ENCODE data around the gene ATXN7L1.
A peak's percentile ranks its signal among the peaks of the same experiment; 100 is the strongest.

Gene ATXN7L1

DNA sequence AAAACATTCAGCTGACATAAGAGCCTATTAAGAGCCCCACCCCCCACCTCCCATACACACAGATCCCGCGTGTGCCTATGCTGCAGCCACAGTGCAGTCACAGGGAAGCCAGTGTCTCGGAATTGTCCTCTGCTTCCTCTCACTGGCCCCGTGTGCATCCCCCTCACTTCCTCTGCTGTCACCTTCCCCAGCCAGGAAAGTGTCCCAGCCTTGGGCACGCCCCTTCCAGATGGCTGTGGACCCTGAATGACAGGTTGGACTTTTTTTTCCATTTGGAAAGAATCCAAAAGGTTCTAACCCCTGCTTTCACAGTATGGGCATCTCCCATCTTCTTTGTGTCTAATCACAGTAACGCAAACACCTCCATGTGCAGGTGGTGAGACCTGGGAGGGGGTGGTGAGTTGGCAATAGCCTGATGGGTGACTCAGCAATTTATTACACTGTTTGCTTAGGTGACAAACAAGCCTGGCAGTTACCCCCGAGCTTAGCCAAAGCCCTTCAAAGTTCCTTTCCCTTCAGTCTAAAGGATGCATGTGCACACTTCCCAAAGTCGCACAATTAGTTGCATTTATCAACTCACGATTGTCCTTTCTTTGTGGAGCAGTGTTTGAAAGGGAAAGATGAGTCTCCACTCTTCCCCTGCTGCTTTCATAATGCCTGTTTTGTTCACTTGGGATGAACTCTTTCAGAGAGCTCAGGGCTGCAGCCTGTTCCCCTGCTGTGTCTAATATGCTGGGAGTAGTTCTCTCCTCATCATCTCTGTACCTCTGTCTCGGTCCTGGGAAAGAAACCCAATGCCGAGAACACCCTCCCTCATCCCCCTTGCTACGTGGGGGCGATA lies 227.6 kb downstream of the ATXN7L1 start:
- no peak for DNase-seq (ENCODE audit: low read depth)

DNA sequence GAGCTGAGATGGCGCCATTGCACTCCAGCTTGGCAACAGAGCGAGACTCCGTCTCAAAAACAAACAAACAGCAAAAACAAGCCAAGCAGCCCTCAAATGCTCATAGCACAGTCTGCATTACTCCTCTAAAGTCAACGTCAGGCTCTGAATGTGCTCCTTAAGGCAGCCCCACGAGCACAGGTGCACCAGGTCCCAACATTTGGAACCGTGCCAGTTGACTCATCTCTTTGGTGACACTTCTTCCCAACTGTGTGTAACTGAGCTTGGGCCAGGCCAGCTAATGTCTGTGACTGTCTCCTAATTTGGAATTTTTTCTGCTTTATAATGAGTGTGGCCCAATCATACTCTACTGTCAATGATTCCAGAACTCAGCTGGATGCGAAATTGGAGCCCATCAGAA lies 228.8 kb downstream of the ATXN7L1 start:
- no peak for DNase-seq (ENCODE audit: low read depth)

DNA sequence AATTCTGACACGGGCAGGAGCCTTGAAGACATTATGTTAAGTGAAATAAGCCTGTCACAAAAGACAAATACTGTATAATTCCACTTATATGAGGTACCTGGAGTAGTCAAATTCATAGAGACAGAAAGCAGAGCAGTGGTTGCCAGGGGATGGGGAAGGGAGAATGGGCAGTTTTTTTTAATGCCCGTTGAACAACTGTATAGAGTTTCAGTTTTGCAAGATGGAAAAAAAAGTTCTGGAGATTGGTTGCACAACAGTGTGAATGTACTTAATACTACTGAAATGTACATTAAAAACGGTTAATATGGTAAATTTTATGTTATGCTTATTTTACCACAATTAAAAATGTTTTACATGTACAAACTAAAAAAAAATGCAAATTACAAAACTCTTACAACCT lies 231.5 kb downstream of the ATXN7L1 start:
- no peak for DNase-seq (ENCODE audit: low read depth)

DNA sequence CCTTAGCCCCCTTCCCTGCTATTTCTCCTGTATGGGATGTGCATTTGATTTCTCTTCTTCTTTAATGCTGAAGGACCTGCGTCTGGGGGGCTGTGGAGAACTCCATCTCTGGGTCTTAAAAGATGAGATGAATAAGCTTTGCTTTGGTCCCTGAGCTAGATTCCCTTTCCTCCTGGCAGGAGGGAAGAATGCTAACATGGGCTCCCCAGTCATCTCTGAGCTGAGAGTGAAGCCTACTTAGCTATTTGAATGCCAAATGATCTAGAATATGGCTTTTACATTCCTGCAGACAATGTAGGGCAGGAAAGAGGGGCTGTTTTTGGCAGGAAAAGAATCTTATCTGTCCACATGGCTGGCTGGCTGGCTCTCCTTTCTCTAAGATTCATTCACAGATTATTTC lies 232.5 kb downstream of the ATXN7L1 start:
- no peak for DNase-seq (ENCODE audit: low read depth)

DNA sequence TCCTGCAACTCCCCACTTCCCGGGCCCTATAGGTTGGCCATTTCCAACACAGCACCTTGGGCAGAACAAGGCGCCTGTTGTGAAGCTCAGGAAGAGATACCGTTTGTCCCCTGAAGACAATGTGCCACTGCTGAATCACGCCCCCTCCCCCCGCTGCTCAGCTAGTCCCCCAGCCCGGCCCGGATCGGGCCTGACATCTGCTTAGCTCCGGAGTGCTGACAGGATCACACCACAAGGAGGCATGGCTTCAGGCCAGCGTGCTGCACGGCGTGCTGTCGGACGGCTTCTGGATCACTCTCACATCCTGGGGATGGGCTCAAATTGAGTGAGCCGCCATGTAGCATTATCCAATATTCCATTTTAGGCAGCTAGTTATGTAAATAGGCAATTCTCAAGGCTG lies 233.0 kb downstream of the ATXN7L1 start:
- DNase-seq (ENCODE audit: low read depth): no peak

DNA sequence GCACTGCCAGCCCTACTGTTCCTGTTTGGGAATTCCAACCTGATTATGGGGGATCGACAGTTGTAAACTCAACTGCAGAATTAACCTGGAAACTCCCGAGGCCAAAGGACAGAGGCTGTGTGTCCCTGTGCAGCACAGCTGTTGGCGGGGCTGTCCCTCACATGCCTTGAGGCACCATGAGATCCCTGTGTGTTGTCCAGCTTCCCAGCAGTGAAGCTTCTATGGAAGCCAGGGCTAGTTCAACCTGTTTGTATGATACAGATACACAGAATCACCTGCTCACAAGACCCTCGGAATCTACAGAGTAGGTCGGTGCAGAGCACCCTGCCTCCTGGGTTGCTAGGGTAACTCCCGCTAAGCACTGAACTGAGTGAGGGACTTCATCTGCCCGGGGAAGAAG lies 234.1 kb downstream of the ATXN7L1 start:
- no peak for DNase-seq (ENCODE audit: low read depth)

DNA sequence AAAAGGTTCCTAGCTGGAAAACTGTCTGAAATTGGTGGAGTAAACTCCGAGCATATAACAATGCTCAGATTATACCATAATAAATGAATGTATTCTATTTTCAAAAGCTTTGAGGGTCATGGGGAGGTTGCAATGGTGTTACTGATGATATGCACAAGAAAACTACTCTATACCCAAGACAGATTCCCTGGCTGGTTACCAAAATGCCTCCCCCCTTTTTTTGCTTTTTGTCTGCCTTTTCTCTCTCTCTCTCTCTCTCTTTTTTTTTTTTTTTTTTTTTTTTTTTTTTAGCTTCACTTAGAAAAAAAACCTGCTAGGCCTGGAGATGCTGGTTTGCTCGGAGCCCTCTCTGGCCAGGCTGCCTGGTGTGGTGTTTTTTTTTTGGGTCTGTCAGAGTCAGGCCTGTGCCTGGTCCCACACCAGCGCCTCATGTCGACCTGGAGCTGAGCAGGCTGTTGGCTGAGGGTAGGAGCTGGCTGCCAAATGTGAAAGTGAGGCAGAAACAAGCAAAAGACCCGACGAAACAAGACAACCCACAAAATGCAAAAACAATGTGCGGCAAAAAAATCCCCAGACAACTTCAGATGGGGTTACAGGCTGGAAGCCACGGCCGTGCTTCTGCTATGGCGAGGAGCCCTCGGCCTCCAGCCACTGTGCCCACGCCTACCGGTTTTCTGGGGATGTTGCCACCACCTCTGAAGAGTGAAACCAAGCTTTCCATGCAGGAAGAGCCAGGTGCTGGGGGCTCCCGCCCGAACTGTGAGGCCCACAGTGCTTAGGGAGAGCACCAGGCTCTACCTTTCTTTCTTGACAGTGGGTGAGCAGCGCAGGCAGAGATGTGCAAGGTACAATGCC lies 235.2 kb downstream of the ATXN7L1 start:
- no peak for DNase-seq (ENCODE audit: low read depth)

DNA sequence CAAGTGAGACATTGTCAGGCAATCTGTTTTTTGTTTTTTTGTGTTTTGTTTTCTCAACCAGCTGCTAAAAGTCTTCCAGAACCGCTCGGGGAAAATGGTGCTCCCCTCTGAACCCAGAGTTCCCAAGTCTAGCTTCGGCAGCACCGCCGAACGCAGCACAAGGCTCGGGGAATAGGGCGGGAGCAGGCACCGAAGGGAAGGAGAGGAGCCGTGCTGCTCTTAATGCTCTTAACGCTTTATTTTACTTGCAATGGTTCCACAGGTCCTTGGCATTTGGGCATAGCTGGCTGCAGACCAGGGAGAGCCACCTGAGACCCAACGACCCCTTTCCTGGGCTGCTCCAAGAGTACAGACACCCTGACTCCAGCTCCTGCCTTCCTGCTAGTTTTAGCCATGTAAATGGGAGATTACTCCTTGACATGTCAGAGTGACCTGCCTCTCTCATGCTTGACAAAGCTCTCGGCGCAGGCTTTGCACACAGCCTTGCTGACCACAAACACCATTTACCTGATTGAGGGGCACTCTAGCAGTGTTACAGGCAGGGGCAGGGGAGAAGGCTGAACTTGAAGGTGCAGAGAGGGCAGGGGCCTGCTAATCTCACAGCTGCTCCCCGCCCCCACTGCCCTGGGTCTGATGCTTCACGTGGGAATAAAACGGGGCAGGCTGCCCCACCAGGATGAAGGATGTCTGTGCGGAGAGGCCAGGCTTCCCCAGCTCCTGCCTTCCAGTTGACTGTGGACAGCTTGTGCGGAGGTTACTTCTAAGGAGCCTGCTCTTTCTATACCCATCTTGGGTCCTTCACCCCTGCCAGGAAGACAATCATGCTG lies 236.5 kb downstream of the ATXN7L1 start:
- no peak for DNase-seq (ENCODE audit: low read depth)

DNA sequence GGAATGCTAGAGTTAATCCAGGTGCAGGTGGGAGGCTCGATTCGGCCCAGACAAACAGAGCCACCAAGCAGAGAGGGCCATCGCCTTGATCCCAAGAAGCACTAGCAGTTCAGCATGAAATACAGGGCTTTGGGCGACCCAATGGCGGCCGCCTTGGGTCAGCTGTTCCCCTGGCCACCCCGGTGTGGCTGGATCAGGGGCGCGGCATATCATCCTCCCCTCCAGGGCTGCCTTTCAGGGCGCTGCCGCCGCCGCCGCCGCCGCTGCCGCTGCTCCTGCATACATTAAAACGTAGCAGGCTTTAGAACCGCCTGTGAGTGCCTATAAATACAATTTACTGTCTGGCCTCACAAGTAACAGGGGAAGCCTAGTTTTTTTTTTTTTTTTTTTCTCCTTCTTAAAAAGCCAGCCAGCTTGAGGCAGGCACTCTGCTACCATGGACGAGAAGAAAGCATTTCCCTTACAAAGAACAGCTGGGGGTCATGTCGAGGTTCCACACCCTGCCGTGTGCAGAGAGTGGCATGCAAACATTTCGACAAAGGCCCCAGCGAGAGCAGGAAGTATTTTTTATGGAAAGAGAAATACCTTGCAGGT lies 237.4 kb downstream of the ATXN7L1 start:
- no peak for DNase-seq (ENCODE audit: low read depth)

DNA sequence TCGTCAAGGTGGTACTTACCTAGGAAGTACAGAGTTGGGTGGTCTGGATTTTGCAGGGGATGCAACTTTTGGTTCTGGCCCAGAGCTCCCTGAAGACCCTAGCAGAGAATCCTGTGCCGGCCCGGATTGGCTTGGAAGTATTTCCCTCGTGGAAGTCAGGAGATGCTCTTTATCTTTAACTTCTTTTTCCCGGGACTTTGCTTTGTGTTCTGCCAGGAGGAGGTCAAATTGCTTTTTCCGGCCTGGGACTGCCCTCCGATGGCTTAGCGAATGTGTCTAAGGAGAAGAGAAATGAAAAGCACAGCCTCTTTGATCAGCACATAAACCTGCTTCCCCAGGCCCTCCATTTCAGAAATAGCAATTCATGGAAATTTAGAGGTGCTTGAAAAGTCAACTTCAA lies 238.1 kb downstream of the ATXN7L1 start:
- DNase-seq (ENCODE audit: low read depth): no peak

DNA sequence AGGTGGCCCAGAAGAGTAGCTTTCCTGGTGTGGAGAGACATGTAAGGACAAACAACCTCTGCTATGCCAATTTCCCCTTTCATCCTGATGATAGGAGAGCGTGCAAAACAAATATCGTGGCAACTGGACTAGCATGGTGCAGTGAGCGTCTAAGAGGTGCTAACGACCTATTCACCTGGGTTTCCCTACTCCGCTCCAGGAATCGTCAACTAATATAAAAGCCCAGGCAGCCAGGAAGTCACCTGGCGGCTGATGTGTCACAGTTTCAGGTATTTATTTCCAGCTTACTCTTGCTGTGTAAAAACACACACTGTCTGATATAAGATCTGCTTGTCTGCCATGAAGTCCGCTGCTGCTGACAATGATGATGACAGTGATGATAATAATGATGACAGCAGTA lies 238.6 kb downstream of the ATXN7L1 start:
- DNase-seq (ENCODE audit: low read depth): no peak

DNA sequence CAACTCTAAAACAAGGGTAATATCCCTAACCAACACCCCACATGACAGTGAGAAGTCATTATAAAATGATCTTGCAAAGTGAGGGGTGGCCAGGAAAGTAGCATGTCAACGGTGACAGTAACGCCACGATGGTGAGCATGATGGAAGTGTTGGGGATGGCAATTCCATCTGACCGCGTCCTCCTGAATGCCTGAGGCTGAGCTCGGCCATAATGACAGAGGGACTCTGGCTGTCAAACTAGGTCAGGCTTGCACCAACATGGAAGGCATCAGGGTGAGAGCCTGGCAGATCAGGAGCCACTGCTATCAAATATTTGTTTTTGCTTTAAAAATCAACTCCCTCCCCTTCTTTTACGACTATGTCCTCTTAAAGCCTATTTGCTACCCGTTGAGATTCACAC lies 239.4 kb downstream of the ATXN7L1 start:
- no peak for DNase-seq (ENCODE audit: low read depth)

DNA sequence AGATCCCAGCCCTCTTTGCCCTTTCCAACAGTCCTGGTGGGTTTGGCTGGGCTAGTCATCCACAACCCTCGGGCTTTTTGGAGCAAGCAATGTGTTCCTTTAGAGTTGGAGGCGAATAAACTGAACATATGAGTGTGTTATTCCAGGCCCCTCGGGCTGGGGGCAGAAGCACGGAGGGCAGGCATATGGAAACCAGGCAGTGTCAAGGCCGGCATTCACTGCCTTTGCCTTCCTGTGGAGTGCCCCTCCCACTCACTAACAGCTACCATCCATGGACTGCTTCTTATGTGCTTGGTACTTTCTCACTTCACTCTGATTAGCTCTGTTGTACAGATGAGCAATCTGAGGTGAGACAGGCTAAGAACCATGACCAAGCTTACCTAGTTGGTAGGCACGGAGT lies 241.2 kb downstream of the ATXN7L1 start:
- no peak for DNase-seq (ENCODE audit: low read depth)

DNA sequence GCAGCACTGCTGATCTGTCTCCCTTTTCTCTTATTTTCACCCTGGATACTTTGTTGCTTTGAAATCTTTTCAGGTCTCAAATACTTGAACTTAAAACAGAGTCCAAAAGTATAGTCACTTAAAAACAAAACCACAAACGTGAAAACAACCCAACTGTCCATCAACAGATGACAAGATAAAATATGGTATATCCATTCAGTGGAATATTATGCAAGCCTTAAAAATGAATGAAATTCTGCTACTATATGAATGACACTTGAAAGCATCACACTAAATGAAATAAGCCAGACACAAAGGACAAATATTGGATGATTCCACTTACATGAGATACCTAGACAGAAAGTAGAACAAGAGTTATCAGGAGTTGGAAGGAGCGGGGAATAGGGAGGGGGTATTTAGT lies 250.4 kb downstream of the ATXN7L1 start:
- no peak for DNase-seq (ENCODE audit: low read depth)

DNA sequence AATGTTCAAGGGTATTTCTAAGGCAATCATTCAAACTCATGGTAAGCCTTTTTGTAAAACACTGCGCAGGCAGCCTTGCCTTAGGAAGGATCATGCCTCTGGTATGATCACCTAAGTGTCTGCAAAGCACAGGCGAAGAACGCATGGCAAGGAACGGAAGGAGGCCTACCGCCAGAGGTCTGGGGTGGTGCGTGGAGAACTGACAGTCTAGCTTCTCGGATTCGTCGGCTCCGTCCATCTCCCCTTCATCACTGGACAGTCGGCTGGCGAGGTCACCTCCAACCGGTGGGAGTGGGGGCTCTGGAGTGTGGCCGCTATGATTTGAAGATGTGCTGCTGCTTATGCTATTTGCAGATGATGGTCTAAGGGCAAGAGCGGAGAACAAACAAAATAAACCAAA lies 252.5 kb downstream of the ATXN7L1 start:
- DNase-seq (ENCODE audit: low read depth): no peak

DNA sequence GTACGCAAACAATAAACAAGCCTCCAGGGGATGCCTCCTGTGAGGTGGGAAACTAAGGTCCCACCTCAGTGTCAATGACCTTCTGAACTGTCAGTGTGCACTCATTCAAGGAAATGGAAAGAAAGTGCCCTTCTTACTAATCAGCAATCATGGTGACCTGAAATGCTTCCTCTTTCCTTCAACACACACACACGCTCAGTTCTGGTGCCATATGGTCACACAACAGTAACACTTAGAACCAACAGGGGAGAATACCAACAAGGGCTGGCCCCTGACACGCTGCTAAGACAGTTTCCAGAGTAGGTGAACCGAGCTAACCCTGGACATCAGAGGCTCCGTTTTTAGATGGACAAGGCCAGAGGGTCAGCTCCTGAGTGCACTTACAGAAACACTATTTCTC lies 253.0 kb downstream of the ATXN7L1 start:
- no peak for DNase-seq (ENCODE audit: low read depth)

DNA sequence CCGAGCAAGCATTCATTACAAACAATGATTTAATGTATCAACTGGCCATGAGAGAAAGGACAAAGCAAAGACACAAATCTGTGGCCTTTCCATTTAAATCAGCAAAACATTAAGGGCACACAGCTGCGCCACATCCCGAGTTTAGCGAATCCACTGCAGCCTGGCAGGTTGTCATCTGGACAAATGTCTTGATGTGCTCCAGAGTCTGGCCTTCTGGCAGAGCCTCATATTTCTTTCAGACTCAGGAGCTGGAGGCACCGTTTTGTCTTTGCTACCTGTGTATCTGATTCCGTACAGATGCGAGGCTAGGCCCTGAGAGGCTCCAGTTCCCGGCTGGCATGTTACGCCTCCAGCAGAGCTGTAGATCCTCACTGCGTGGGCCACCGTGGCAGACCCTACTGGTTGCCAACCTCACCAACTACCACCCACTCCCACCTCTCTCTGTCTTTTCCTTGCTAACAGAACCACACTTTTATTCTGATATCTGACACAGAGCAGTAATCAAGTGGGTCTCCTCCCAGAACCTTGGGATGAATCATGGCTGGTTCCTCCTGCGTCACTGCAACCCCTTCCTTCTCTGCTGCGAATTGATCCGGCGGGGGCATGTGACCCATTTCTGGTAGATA lies 254.2 kb downstream of the ATXN7L1 start:
- no peak for DNase-seq (ENCODE audit: low read depth)

DNA sequence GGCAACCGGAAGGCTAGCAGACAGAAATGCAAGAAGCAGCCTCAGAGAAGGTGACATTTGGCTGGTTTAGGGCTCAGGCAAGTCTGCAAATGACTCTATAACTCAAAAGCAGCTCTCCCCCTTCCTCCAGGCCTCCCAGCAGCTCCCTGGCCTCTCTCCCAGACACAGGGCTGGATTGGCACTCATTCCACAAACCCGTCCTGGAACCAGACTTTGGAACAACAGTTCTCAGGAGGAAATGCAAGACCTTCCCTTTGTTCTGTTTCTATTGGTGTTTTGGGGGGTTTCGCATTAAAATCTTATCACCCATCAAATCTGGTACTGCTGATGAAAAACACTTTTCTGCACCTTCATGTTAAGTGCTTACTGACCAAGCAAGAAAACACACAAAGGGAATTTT lies 254.8 kb downstream of the ATXN7L1 start:
- peak; percentile 33 for DNase-seq (ENCODE audit: low read depth)

DNA sequence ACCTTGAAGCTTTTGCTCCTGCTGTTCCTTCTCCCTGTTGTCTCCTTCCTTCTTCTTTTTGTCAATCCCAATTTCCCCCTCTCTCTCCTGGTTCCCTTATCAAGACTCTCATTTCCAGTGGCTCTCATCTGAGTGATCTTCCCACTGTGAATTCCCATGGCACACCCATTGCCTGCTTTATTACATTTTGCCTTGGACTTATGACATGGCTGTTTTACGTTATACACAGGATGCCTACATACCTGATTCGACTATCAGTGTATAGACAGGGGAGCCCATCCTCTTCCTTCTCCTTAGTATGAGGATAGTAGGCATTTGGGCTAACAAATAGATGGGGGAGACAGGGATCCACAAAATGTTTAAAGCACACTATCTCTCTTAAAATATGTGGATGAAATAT lies 255.2 kb downstream of the ATXN7L1 start:
- DNase-seq (ENCODE audit: low read depth): no peak

DNA sequence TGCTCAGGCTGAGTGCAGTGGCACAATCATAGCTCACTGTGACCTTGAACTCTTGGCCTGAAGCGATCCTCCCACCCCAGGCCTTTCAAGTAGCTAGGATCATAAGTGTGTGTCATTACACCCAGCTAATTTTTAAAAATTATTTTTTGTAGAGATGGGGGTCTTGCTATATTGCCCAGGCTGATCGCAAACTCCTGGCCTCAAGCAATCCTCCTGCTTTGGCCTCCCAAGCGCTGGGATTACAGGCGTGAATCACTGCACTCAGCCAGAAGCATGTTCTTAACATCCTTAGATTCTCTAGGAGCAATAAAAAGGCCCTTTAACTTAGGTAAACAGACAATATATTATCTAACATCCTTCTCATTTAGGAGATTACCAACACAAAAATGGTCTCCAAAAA lies 256.8 kb downstream of the ATXN7L1 start:
- no peak for DNase-seq (ENCODE audit: low read depth)

DNA sequence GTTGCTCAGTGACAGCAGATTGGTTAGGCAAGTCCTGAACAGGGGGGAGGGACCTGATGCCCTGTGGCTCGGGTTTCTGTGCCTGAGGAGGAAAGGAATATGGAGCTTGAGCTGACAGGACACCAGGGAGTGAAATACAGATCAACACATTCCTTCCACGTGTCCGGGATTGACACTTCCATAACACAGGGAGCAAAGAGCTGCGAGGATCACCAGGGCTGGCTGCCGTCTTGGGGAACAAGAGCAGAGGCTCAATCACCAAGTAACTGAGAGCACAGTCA lies 258.4 kb downstream of the ATXN7L1 start:
- DNase-seq (ENCODE audit: low read depth): no peak
